Uterus (tissue), 2 donors: ENCODE results near the gene PRSS8.

Experiments used
- CTCF ChIP-seq, 4 experiments: fragments of 200-600 bp in 2 of 4; fragments of 450-650 bp in 2 of 4; sonication (generic) in 2 of 4; IDR thresholded peaks; one replicate each; pipeline ENCODE4 v1.5.1; 2016 to 2019; ENCODE audit warnings: antibody characterized with exemption in 4 of 4, mild to moderate bottlenecking in 2 of 4, moderate library complexity in 1 of 4
- POLR2A ChIP-seq, 2 donors: fragments of 450-650 bp; IDR thresholded peaks; one replicate each; pipeline ENCODE4 v1.6.1; 2016; ENCODE audit warnings: antibody characterized with exemption in 2 of 2, mild to moderate bottlenecking in 1 of 2, moderate library complexity in 1 of 2

GRCh38 chr16:31131416-31131815, 4.1 kb downstream of the PRSS8 start:
- TF ChIP-seq CTCF (IDR thresholded peaks at IDR 0.05) (no peak), POLR2A (IDR thresholded peaks at IDR 0.05) (no peak)
